ENCODE measurements around the gene MAST3. TPM values are rescaled to one million over a fixed set of nuclear protein-coding genes. Genes with fewer than 3 reads are reported as not detected.
A peak's percentile ranks its signal among the peaks of the same experiment; 100 is the strongest.

Gene MAST3
- total RNA-seq (2014; rRNA removed; shearing (Covaris generic)): 14.3 and 14.8 TPM in 2 replicates
- 31.0 and 31.4 TPM in 2 replicates for total RNA-seq (2022)
- Bru-seq, nascent RNA: percentile 63 among the genes with signal in this experiment
- BruChase-seq, experiment 1, labeled RNA remaining after a 6-hour chase: percentile 70 among the genes with signal in this experiment
- percentile 68 among the genes with signal in this experiment for BruChase-seq, experiment 2, labeled RNA remaining after a 2-hour chase
- long read RNA-seq, partial matches to known transcripts: 131 of 149 reads
- long read RNA-seq, other reads (novel, unspliced or antisense): 18 of 149 reads

DNA sequence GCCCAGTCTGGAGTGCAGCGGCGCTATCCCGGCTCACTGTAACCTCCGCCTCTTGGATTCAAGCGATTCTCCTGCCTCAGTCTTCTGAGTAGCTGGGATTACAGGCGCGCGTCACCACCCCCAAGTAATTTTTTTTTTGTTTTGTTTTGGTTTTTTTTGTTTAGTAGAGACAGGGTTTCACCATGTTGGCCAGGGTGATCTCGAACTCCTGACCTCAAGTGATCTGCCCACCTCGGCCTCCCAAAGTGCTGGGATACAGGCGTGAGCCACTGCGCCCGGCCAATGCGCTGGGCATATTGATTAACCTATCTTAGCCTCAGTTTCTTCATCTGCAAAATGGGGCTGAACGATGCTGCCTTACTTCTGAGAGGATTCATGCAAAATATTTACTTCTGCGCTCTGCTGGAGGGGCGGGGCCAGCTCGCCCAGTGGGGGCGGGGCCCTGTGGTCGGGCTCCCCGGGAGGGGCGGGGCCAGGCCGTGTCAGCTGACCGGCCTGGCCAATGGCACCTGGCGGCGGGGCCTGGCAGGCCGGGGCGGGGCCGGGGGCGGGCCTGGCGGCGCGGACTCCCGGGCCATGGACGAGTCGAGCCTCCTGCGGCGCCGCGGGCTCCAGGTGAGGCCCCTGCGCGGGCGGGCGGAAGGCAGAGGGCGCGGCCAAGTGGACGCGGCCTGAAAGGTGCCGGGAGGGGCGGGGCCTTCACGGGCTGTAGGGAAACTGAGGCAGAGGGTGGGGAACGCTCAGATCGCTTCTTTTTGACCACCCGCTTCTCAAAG, at the start of gene MAST3:
Gene MAST3, plus strand, starts transcription at position 562 of the 776 bp plus-strand sequence. Its CDS starts 15 bp downstream, at position 577.
- H3K4me3 ChIP-seq (ENCODE audit: low read depth, low read length, poor library complexity, severe bottlenecking): peak within 1 kb of the TSS; percentile 77
- no peaks in the 10 kb centered on the region for H3K9me2 ChIP-seq (ENCODE audit: insufficient read depth, low read length)
- peak within 1 kb of the TSS; percentile 90 for H3K27ac ChIP-seq (ENCODE audit: low read depth, low read length, poor library complexity, severe bottlenecking)
- no peak within 1 kb of the TSS for H2AFZ ChIP-seq (ENCODE audit: low read length)
- DNase-seq (ENCODE audit: low spot score): peak; percentile 96
- intact Hi-C loops (cut with micrococcal nuclease; ENCODE audit: unreplicated experiment): loop anchor here (5.0 to 10.0 kb wide), 2 partner anchors 153 to 345 kb away; partner anchors contain the start of gene FCHO1
- H3K36me3 ChIP-seq (ENCODE audit: insufficient read depth, low read length): peaks cover 17% of the 10 kb centered on the region
- CTCF ChIA-PET (ENCODE audit: unreplicated experiment): interaction anchor here (1.0 kb wide), 1 partner anchor 10 kb away, joined by 3 read pairs; no protein-coding TSS in a partner anchor
- H3K4me2 ChIP-seq (ENCODE audit: low read length): peak within 1 kb of the TSS; percentile 78
- peaks cover 61% of the 10 kb centered on the region for H3K4me1 ChIP-seq (ENCODE audit: insufficient read depth, low read length, poor library complexity, severe bottlenecking)
- H4K20me1 ChIP-seq (ENCODE audit: insufficient read depth, low read length): no peaks in the 10 kb centered on the region
- no peaks in the 10 kb centered on the region for H3K9me3 ChIP-seq (ENCODE audit: low read length)
- TF ChIP-seq, protein P1, sequence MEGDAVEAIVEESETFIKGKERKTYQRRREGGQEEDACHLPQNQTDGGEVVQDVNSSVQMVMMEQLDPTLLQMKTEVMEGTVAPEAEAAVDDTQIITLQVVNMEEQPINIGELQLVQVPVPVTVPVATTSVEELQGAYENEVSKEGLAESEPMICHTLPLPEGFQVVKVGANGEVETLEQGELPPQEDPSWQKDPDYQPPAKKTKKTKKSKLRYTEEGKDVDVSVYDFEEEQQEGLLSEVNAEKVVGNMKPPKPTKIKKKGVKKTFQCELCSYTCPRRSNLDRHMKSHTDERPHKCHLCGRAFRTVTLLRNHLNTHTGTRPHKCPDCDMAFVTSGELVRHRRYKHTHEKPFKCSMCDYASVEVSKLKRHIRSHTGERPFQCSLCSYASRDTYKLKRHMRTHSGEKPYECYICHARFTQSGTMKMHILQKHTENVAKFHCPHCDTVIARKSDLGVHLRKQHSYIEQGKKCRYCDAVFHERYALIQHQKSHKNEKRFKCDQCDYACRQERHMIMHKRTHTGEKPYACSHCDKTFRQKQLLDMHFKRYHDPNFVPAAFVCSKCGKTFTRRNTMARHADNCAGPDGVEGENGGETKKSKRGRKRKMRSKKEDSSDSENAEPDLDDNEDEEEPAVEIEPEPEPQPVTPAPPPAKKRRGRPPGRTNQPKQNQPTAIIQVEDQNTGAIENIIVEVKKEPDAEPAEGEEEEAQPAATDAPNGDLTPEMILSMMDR (conservative IDR thresholded peaks at IDR 0.05; ENCODE audit: low read length): no peak
- TF ChIP-seq EZH2phosphoT487 (IDR thresholded peaks at IDR 0.05; ENCODE audit: borderline replicate concordance, low read depth, low read length): no peak
- BruUV-seq (replicated peaks): no TSS peak
- peaks cover 55% of the 10 kb centered on the region; the same call in 1 of the 2 replicates for H3K79me2 ChIP-seq (ENCODE audit: insufficient read depth, low read depth, low read length)
- POLR2A ChIA-PET: interaction anchor here (0.6 to 2.4 kb wide), 3 partner anchors 9 to 209 kb away, joined by 3 to 24 read pairs (median 3); no protein-coding TSS in a partner anchor

- CTCF ChIA-PET (ENCODE audit: unreplicated experiment): no interaction called here
- no peaks in the 10 kb centered on the region for H3K9me3 ChIP-seq (ENCODE audit: low read length)
- no peak overlapping the region for H3K27ac ChIP-seq (ENCODE audit: low read depth, low read length, poor library complexity, severe bottlenecking)
- intact Hi-C loops (cut with micrococcal nuclease; ENCODE audit: unreplicated experiment): no loop called here
- no peak overlapping the region for H2AFZ ChIP-seq (ENCODE audit: low read length)
- DNase-seq (ENCODE audit: low spot score): no peak
- H3K4me1 ChIP-seq (ENCODE audit: insufficient read depth, low read length, poor library complexity, severe bottlenecking): peaks cover 22% of the 10 kb centered on the region
- no peaks in the 10 kb centered on the region for H3K79me2 ChIP-seq (ENCODE audit: insufficient read depth, low read depth, low read length)
- TF ChIP-seq EZH2phosphoT487 (IDR thresholded peaks at IDR 0.05; ENCODE audit: borderline replicate concordance, low read depth, low read length): no peak
- TF ChIP-seq, protein P1 (conservative IDR thresholded peaks at IDR 0.05; ENCODE audit: low read length): no peak
- H3K36me3 ChIP-seq (ENCODE audit: insufficient read depth, low read length): no peaks in the 10 kb centered on the region
- no peaks in the 10 kb centered on the region for H4K20me1 ChIP-seq (ENCODE audit: insufficient read depth, low read length)
- no peak overlapping the region for H3K4me2 ChIP-seq (ENCODE audit: low read length)
- BruUV-seq (replicated peaks): no TSS peak
- POLR2A ChIA-PET: no interaction called here
- no peak overlapping the region for H3K4me3 ChIP-seq (ENCODE audit: low read depth, low read length, poor library complexity, severe bottlenecking)
- H3K9me2 ChIP-seq (ENCODE audit: insufficient read depth, low read length): no peaks in the 10 kb centered on the region
Observed at GRCh38 chr19:18049385-18049784, 48.2 kb upstream of the MAST3 start.
